Progenitor cell of endocrine pancreas (in vitro differentiated cells): ENCODE measurements around the gene KLF15. TPM values are rescaled to one million over a fixed set of nuclear protein-coding genes. Genes with fewer than 3 reads are reported as not detected.

Experiments used
- DNase-seq: peaks from one replicate; pipeline ENCODE4 v3.0.0; 2021; ENCODE audit warnings: low spot score; ENCODE audit not compliant: unreplicated experiment
- H3K27ac Mint-ChIP-seq: 2 replicates; pipeline ENCODE4 v1.8.0; 2021; ENCODE audit warnings: mild to moderate bottlenecking, moderate library complexity, mixed read lengths
- H3K27me3 Mint-ChIP-seq: 2 replicates; pipeline ENCODE4 v1.8.0; 2021; ENCODE audit warnings: mixed read lengths
- H3K36me3 Mint-ChIP-seq: 2 replicates; pipeline ENCODE4 v1.8.0; 2022; ENCODE audit warnings: mixed read lengths; ENCODE audit not compliant: insufficient read depth
- H3K4me1 Mint-ChIP-seq: 2 replicates; pipeline ENCODE4 v1.8.0; 2021; ENCODE audit warnings: low read depth, mixed read lengths
- H3K4me3 Mint-ChIP-seq: 2 replicates; pipeline ENCODE4 v1.8.0; 2021; ENCODE audit warnings: low read depth, mild to moderate bottlenecking, moderate library complexity, mixed read lengths
- H3K9me3 Mint-ChIP-seq: 2 replicates; pipeline ENCODE4 v1.8.0; 2021; ENCODE audit warnings: low read depth, mixed read lengths
- CTCF ChIP-seq: fragments of 200-600 bp; sonication (generic); IDR thresholded peaks from one replicate; pipeline ENCODE4 v1.5.0; 2021; ENCODE audit warnings: antibody characterized with exemption, mild to moderate bottlenecking; ENCODE audit not compliant: unreplicated experiment
- total RNA-seq: library from RNA; stranded (reverse); gene quantifications from 2 replicates; pipeline ENCODE4 v1.2.1, GENCODE V29; 2021

KLF15 gene
- total RNA-seq, 1 donor from 2014 or later, result 17.7 TPM

GRCh38 chr3:126355251-126355650 lies 2.0 kb downstream of the KLF15 start:
- H3K9me3 Mint-ChIP-seq, result no peaks in the 10 kb centered on the region
- no peak for TF ChIP-seq CTCF
- peak overlapping the region; percentile 87 for H3K4me3 Mint-ChIP-seq
- H3K36me3 Mint-ChIP-seq, result peaks cover 2% of the 10 kb centered on the region
- no peak for DNase-seq
- H3K27me3 Mint-ChIP-seq, result peaks cover 23% of the 10 kb centered on the region
- peaks cover 10% of the 10 kb centered on the region for H3K4me1 Mint-ChIP-seq
- peak overlapping the region; percentile 43 for H3K27ac Mint-ChIP-seq

DNA sequence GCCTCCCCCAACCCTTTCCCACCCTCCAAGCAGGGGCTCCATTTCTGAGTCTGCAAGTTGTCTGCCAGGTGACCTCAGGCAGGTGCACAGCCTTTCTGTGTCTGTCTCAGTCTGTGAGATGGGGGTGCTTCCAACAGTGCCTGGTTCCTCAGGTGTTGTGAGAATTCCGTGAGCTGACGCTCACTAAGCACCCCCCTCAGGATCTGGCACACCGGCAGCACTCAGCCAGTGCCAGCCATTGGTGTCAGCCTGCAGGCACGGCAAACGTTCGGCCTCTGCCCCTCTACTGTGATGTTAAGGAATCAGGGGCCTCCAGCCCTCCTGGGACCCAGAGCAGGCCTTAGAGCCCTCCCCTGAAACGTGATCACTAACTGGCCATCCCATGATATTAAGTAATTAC lies 2.4 kb downstream of the KLF15 start:
- peaks cover 19% of the 10 kb centered on the region for H3K27me3 Mint-ChIP-seq
- H3K9me3 Mint-ChIP-seq, result no peaks in the 10 kb centered on the region
- DNase-seq, result no peak
- H3K27ac Mint-ChIP-seq, result no peak overlapping the region
- peaks cover 2% of the 10 kb centered on the region for H3K36me3 Mint-ChIP-seq
- no peak for TF ChIP-seq CTCF
- H3K4me3 Mint-ChIP-seq, result no peak overlapping the region
- H3K4me1 Mint-ChIP-seq, result peaks cover 10% of the 10 kb centered on the region

DNA sequence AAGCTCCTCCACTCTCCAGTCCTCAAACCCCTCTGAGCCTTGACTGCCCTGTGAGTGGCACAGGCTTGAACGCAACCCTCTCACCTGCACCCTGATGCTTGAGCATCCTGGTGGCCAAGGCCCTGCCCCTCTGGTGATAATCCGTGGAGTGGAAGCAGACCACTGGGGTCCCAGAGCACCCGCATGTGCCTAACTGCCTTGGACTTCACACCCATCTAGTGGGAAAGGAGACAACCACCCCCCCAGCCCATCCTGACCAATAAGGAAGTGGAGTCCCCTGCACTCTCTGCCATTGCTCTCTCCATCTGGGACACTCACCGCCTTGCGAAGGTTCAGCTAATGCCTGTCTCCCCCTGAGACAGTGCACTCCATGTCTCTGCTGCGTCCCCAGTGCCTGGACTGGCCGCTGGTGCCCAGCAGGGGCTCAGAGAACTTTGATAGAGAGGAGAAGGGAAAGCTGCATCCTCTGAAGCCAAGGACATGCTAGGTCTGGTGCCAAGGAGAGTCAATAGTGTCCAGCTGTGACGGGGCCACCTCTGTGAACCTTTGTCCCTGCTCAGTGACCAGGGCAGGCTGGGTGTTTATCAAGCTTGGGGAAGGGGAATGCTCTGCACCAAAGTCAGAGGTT lies 3.4 kb downstream of the KLF15 start:
- Mint-ChIP-seq H3K27ac (peak overlapping the region; percentile 57), H3K4me1 (peaks cover 10% of the 10 kb centered on the region), H3K36me3 (peaks cover 2% of the 10 kb centered on the region), H3K4me3 (no peak overlapping the region), H3K9me3 (no peaks in the 10 kb centered on the region), H3K27me3 (peaks cover 9% of the 10 kb centered on the region)
- DNase-seq, result no peak
- TF ChIP-seq CTCF, result no peak

DNA sequence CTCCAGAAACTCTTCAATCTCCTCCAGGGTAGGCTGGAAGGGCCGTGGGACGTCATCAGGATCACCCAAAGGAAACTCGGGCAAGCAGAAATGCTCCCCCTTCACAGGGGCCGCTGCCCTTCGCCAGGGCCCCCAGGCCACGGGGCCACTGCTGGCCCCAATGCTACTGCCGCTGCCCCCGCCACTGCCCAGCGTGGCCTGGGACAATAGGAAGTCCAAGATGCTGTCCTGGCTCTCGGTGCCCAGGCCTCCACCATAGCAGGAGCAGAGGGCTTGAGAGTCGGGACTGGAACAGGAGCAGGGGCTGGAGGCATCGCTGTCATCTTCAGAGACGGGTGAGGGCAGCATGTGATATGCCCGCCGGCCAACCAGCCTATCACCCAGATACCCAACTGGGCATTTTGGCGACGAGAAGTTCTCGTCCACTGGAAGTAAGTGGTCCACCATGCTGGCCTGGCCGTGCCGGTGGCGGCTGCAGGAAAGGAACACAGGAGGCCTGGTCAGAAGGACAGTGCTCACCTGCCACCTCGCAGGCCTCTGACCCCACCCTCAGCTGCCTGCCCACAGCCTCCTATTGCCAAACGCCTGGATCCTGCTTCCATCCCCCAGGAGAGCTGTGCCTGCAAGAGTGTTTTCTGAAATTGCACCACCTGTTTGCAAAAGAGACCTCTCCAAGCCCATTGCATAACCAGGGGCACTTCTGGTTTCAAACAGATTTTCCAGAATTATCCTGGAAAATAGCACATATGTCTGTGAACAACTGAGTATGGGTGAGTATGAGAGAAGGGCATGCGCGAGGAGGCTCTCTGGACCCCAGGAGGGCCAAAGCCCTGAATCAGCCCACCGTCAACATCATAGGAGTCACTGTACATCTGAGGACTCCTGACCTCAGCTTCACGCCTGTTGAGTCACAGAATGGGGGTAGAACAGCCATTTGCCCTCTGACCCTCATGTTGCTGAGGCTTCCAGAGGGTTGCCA lies 4.4 kb downstream of the KLF15 start:
- Mint-ChIP-seq H3K9me3 (no peaks in the 10 kb centered on the region), H3K4me1 (peaks cover 8% of the 10 kb centered on the region), H3K36me3 (peaks cover 2% of the 10 kb centered on the region)

More for the DNA sequence above, 4.4 kb downstream of the KLF15 start:
- TF ChIP-seq CTCF, result no peak
- Mint-ChIP-seq H3K27ac (no peak overlapping the region), H3K4me3 (no peak overlapping the region), H3K27me3 (no peaks in the 10 kb centered on the region)
- DNase-seq, result no peak
